T-helper 2 cell treated with Interferon-gamma antibody and Interleukin-4, amounts not matched to agents 100 ng/mL and 5 ng/mL, for 36 hours (primary cell): ENCODE results near the gene CALML6. TPM values are rescaled to one million over a fixed set of nuclear protein-coding genes. Genes with fewer than 3 reads are reported as not detected.

Source experiments
- intact Hi-C: fragments of 100-400 bp; cut with micrococcal nuclease; formaldehyde crosslinking; loops from one replicate; pipeline ENCODE4 v1.15.1; 2023
- total RNA-seq: library from RNA; stranded (reverse); gene quantifications from 2 replicates; pipeline ENCODE4 v1.2.3, GENCODE V29; 2022

CALML6 gene
- total RNA-seq, 1 donor from 2014 or later, result 0.11 TPM

GRCh38 chr1:1892079-1892762 lies 22.8 kb upstream of the CALML6 start:
- intact Hi-C loops, result no loop called here

DNA sequence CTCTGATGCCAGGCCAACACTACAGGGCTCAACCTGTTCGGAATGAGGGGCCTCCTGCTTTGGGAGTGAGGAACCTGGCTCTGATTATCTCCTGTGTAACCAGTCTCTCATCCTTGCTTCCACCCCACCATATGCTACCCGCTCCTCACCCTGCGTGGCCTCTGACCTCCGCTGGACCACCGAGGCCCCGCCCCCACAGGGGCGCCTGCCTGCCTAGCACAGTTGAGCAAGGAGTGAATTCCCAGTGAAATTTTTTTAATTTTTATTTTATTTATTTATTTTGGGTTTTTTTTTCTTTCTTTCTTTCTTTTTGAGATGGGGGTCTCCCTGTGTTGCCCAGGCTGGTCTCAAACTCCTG lies 22.3 kb upstream of the CALML6 start:
- intact Hi-C loops, result no loop called here

DNA sequence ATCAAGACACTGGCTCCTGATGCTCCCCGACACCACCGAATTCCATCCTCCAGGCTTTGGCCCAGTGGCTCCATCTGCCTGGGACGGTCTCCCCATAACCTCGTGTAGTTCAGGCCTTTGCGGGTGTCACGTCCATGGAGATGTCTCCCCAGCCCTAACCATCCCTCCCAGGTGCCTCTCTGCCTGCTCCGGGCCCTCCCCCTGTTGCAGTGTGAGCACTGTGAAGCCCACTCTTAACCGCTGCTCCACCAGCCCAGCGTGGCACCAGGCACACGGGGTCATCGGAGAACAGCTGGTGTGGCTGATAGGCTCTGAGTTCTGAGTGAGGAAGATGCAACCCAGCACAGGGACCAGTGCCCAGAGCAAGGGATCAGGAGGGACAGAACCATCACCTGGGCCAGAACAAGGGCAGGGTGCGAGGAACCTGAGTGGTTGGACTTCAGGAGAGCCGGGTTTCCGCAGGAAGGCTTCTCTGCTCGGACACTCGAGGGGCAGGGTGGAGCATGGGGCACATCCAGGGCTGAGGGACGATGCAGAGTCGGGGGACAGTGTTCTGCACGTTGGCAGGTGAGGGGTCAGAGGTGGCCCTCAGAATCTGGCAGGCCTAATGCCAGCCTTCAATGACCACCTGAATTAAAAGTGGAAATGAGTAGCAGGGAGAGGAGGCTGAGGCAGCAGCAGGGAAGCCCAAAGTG lies 21.6 kb upstream of the CALML6 start:
- intact Hi-C loops, result no loop called here

- intact Hi-C loops, result no loop called here
Measured at GRCh38 chr1:1893997-1894353, 21.1 kb upstream of the CALML6 start.

DNA sequence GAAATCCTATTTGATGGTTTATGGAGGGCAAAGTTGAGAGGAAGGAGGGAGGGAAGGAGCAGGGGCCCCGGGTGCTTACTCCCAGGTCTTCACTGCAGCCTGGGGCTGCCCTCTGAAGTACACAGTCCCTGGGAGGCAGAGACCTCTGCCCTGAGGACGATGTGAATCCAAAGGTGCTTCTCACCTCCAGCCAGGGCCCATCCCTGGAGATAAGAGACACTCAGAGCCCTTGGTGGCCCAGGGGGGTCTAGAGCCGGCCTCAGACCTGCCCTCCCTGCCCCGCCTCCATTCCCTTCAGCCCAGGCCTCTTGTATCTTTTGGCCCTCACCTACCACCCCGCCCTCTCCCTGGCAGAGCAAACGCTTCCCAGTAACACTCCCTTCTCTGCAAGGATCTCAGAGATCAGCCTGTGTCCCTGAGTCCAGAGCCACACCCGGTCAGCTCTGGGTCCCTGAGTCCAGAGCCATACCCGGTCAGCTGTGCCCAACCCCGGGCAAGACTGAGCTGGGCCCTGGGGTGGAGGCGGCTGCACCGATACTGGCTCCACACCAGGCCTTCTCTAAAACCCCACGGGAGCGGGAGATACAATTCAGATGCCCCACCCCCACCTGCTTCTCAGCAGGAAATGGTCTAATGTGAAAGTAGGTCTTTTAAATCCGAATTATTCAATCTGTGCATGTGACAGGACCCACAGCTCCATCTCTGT lies 20.6 kb upstream of the CALML6 start:
- intact Hi-C loops, result no loop called here

DNA sequence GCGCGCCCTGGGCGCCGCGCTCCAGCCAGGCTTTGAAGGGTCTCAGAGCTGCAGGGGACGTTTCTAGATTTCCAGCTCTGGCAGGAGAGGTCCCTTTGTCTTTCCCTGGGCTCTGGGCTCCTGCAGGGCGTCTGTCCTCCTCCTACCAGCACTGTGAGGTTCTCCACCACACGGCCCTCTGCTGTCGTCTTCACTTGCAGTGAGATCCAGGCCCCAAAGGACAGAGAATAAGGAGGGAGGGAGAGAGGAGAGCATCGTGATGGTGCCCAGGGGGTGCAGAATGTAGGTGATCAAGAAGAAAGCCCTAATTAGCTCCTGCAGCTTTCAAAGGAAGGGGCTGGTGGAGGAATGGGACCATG lies 20.0 kb upstream of the CALML6 start:
- intact Hi-C loops, result no loop called here

DNA sequence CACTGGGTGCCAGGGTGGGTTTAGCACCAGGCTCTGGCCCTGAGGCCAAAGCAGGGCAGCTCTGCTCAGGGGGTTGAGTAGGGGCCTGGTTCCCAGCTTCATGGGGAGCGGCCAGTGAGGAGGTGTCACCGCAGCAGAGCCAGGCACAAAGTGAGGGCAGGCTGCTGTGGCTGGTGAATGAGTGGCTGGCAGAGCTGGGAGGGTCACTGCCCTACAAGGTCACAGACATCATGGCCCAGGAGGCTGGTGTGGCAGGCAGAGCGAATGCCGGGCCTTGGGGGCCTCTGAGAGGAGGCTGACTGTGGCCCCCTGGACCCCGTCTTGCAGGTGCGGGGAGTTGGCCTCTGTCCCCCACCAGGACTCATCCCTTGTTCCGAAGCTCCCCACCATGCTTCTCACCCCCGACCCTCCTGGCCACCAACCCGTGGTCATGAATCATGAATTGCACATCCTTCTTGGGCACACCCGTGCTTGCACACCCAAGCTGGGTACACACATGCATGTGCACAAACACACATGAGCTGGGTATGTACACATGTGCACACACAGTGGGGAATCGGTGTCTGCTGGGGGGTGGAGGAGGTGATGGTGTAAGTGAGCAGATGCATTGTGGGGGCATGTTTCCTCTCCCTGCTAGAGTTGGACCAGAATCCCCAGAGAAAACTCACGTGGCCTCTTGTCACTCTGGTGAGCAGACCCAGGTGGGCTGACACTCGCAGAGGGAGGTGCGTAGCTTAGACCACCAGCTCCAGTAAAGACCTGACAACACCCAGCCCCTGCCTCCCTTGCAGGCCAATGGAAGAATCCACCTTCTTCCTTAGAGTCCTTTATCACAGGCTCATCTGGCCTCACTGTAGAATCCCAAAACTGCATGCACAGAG lies 19.4 kb upstream of the CALML6 start:
- intact Hi-C loops, result no loop called here

- intact Hi-C loops, result no loop called here
Measured at GRCh38 chr1:1898246-1898933, 16.7 kb upstream of the CALML6 start.

- intact Hi-C loops, result no loop called here
Measured at GRCh38 chr1:1899266-1899966, 15.6 kb upstream of the CALML6 start.

DNA sequence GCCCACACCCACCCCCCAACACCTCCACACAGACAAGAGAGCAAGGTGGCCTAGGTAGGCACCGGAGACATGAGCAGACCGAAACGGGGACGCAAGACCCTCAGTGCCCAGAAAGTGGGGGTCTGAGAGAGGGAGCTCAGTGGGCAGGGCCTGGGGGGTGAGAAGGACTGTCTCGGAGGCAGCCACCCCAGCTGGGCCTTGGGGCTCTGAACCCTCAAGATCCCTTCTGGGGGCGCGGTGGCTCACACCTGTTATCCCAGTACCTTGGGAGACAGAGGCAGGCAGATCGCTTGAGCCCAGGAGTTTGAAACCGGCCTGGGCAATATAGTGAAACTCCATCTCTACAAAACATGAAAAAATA lies 15.1 kb upstream of the CALML6 start:
- intact Hi-C loops, result loop anchor here (10.0 kb wide), 1 partner anchor 325 kb away; the partner anchor contains the start of gene SSU72

DNA sequence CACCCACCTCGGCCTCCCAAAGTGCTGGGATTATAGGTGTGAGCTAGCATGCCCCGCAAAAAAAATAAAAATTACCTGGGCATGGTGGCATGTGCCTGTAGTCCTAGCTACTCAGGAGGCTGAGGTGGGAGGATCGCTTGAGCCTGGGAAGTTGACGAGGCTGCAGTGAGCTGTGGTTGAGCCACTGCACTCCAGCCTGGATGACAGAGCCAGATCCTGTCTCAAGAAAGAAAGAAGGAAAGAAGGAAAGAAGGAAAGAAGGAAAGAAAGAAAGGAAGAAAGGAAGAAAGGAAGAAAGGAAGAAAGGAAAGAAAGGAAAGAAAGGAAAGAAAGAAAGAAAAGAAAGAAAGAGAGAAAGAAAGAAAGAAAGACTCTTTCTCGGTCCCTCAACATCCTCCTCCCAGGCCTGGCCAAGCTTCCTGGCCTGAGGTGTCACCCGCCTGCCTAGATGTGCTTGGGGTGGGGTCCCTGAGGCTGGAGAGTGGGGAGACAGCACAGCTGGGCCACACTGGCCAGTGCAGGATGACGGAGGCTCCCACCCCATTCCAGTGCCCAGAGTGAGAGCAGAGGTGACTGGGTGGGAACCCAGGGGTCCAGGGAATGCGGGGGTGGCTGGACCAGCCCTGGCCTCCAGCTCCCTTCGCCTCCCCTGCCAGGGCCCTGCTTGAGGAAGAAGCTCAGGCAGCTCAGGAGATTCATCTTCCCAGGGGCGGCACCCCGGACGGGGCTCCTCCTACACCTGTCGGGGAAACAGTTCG lies 14.0 kb upstream of the CALML6 start:
- intact Hi-C loops, result loop anchor here (10.0 kb wide), 1 partner anchor 326 kb away; the partner anchor contains the start of gene SSU72

- intact Hi-C loops, result loop anchor here (10.0 kb wide), 1 partner anchor 327 kb away; the partner anchor contains the start of gene SSU72
Measured at GRCh38 chr1:1901641-1902294, 13.3 kb upstream of the CALML6 start.

- intact Hi-C loops, result loop anchor here (10.0 kb wide), 1 partner anchor 328 kb away; the partner anchor contains the start of gene SSU72
Measured at GRCh38 chr1:1903224-1903623, 11.8 kb upstream of the CALML6 start.

DNA sequence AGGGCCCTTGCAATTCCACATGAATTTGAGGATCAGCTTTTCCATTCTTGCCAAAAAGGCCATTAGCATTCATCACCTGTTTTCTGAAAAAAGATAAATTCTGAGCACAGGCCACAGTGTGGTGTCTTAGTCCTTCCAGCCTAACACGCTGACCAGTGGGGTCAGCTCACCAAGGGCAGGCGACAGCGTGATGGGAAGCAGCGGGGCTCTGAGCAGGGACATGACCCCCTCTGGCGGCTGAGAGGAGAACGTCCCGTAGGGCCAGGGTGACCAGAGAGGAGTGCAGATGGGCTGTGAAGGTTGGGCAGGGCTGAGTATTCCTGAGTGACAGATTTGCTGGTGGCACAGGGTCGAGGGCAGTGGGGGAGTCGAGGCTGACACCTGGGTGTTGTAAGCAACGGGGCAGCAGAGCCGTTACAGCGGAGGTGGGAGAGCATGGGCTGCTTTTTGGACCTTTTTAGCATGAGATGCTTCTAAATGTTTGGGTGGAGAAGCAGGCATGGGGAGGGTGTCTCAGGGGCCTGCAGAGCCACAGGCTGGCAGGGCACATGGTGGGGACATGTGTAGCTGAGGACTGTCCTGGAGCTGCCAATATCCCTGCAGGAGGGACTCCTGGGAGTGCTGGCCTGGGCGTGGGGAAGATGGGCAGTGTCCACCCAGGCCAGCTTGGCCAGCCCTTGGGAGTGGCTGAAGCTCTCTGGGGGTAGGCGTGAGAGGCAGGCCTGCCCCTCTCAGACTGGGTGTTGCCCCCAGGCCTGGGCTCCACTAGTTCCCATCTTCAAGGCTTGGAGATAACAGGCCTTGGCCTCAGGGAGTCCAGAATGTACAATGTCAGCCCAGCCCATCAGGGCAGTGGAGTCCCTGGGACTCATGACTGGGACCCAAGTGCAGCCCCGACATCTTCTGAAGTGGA lies 8.6 kb upstream of the CALML6 start:
- intact Hi-C loops, result loop anchor here (5.0 to 10.0 kb wide), 4 partner anchors 129 to 332 kb away; partner anchors contain the start of genes CDK11A, NADK and SSU72

DNA sequence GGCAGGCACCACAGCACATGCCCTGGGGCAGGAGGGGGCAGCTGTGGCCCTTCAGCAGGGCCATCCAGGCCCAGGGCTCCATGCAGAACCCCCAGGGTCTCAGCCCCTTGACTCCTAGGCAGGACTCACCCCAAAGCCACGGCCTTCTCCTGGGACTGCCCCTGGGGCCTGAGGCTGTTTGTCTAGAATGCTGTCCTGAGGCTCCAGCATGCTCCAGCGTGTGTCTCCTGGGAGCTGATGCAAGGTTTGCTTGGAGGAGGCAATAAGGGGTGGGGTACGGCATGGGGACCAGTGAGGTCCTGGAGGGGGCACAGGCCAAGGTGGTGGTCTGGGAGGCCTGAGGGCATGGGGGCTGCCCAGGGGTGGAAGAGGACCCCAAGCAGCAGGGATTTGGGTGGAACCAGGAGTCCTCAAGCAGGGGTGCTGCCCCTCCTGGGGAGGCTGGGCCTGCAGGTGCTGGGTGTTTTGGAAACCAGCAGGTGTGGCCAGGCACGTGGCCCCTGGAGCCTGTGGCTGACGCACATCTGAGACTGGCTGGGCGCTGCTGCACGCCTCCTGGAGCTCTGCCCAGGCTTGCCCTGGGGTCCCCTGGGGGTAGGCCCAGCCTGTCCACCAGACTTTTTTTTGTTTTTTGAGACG lies 7.8 kb upstream of the CALML6 start:
- intact Hi-C loops, result loop anchor here (5.0 to 10.0 kb wide), 4 partner anchors 130 to 332 kb away; partner anchors contain the start of genes CDK11A, NADK and SSU72

DNA sequence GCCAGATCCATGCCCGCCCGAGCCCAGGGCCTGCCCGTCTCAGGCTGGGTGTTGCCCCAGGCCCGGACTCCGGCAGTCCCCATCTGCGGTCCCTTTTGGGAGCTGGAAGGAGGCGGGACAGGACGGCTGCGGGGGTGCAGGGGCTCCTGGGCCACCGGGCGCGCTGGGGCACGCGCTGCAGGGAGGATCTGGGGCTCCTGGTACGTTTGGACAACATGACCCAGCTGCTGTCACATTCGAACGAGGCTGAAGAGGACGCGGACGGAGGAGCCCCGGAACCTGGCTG lies 6.6 kb upstream of the CALML6 start:
- intact Hi-C loops, result loop anchor here (2.0 to 10.0 kb wide), 5 partner anchors 18 to 334 kb away; partner anchors contain the start of genes CDK11A, GNB1, NADK and SSU72

- intact Hi-C loops, result no loop called here
Measured at GRCh38 chr1:1910033-1910465, 5.0 kb upstream of the CALML6 start.
